HCT116 (cell line): ENCODE data around the gene EPHA6. TPM values are rescaled to one million over a fixed set of nuclear protein-coding genes. Genes with fewer than 3 reads are reported as not detected.

ENCODE experiments used
- ATAC-seq: fragments of 200-7000 bp; cut with Tn5 transposase; 2 replicates; pipeline ENCODE4 v1.9.1; 2020; ENCODE audit warnings: mild to moderate bottlenecking, moderate library complexity
- BruUV-seq: library from RNA; stranded (reverse); fragments of 400-500 nt; replicated peaks from 2 replicates; lab custom pipeline; 2021; lab: Mats Ljungman, UMichigan
- CTCF ChIA-PET: fragments of 300-600 bp; sonication (Branson Sonifier 250); formaldehyde crosslinking; loops from one replicate; lab custom pipeline; 2021; ENCODE audit warnings: antibody characterized with exemption; lab: Charles Lee
- POLR2A ChIA-PET: fragments of 300-600, 350-600 bp; sonication (Branson Sonifier 250); formaldehyde crosslinking; loops from one replicate; lab custom pipeline; 2021; ENCODE audit warnings: antibody characterized with exemption; lab: Charles Lee
- RAD21 ChIA-PET, 2 experiments: fragments of 300-600 bp; sonication (Branson Sonifier 250); formaldehyde crosslinking; loops; one replicate each; lab custom pipeline; 2023; ENCODE audit warnings: low total read pairs in 2 of 2; ENCODE audit not compliant: uncharacterized antibody in 2 of 2, unreplicated experiment in 2 of 2, low non-redundant PET in 1 of 2; lab: Charles Lee
- DNase-seq: peaks from one replicate; pipeline ENCODE4 v3.0.0-alpha.2; 2010; ENCODE audit warnings: low read depth, low spot score
- H2AFZ ChIP-seq: fragments of 200-600 bp; shearing (Covaris generic), sonication (generic); 2 replicates; pipeline ENCODE4 v1.6.1; 2017; ENCODE audit warnings: low read depth, mixed run types, mixed read lengths, antibody characterized with exemption, low read length; ENCODE audit not compliant: poor library complexity, severe bottlenecking
- H3K27ac ChIP-seq: 2 replicates; pipeline ENCODE4 v1.5.1; 2012; ENCODE audit warnings: low read depth, low read length
- H3K27me3 ChIP-seq: fragments of 200-600 bp; sonication (generic); 2 replicates; pipeline ENCODE4 v1.6.1; 2016; ENCODE audit warnings: mixed run types, low read length, mixed read lengths; ENCODE audit not compliant: insufficient read depth
- H3K36me3 ChIP-seq, 2 experiments: fragments of 200-500 bp in 1 of 2; fragments of 200-600 bp in 1 of 2; sonication (Bioruptor generic) in 1 of 2; sonication (generic) in 1 of 2; 2 replicates each; pipeline versions ENCODE4 v1.5.1 to v1.6.1; 2014 to 2016; ENCODE audit warnings: low read length in 2 of 2, inconsistent platforms in 1 of 2, mixed read lengths in 1 of 2, mixed run types in 1 of 2; ENCODE audit not compliant: insufficient read depth in 2 of 2, control insufficient read depth in 1 of 2
- H3K4me1 ChIP-seq, 2 experiments: fragments of 200-600 bp in 1 of 2; sonication (generic) in 1 of 2; 2 replicates each; pipeline versions ENCODE4 v1.5.1 to v1.6.1; 2012 to 2017; ENCODE audit warnings: low read length in 2 of 2, inconsistent platforms in 1 of 2, mild to moderate bottlenecking in 1 of 2, mixed read lengths in 1 of 2, mixed run types in 1 of 2, moderate library complexity in 1 of 2; ENCODE audit not compliant: insufficient read depth in 2 of 2, control insufficient read depth in 1 of 2
- H3K4me2 ChIP-seq: fragments of 200-600 bp; sonication (generic); 2 replicates; pipeline ENCODE4 v1.6.1; 2017; ENCODE audit warnings: mixed run types, low read length, mixed read lengths
- H3K4me3 ChIP-seq, 2 experiments: fragments of 200-600 bp in 1 of 2; sonication (generic) in 1 of 2; replicated peaks in 1 of 2; 2 replicates each; pipeline ENCODE4 v1.5.1; 2011 to 2016; ENCODE audit warnings: low read length in 2 of 2, control low read depth in 1 of 2, low read depth in 1 of 2, mild to moderate bottlenecking in 1 of 2, mixed read lengths in 1 of 2, mixed run types in 1 of 2
- H3K79me2 ChIP-seq: fragments of 200-600 bp; sonication (generic); 2 replicates; pipeline ENCODE4 v1.6.1; 2017; ENCODE audit warnings: mild to moderate bottlenecking, mixed run types, low read length, moderate library complexity, mixed read lengths; ENCODE audit not compliant: insufficient read depth
- H3K9ac ChIP-seq: fragments of 200-600 bp; sonication (generic); 2 replicates; pipeline ENCODE4 v1.6.1; 2016; ENCODE audit warnings: low read length, mixed read lengths
- H3K9me2 ChIP-seq: fragments of 200-600 bp; sonication (generic), shearing (Covaris generic); 2 replicates; pipeline ENCODE4 v1.6.1; 2017; ENCODE audit warnings: mixed run types, mild to moderate bottlenecking, moderate library complexity; ENCODE audit not compliant: insufficient read depth
- H3K9me3 ChIP-seq, 2 experiments: fragments of 200-500 bp in 1 of 2; fragments of 200-600 bp in 1 of 2; sonication (Bioruptor generic) in 1 of 2; sonication (generic) in 1 of 2; 2 replicates each; pipeline ENCODE4 v1.6.1; 2014 to 2017; ENCODE audit warnings: low read length in 2 of 2, mixed read lengths in 2 of 2, inconsistent platforms in 1 of 2, low read depth in 1 of 2, mild to moderate bottlenecking in 1 of 2, mixed run types in 1 of 2, moderate library complexity in 1 of 2; ENCODE audit not compliant: control insufficient read depth in 1 of 2, insufficient read depth in 1 of 2
- H4K20me1 ChIP-seq: fragments of 200-600 bp; sonication (generic), shearing (Covaris generic); 2 replicates; pipeline ENCODE4 v1.6.1; 2017; ENCODE audit warnings: mixed run types, mild to moderate bottlenecking, moderate library complexity; ENCODE audit not compliant: insufficient read depth
- CBX3 ChIP-seq: IDR thresholded peaks from 2 replicates; pipeline ENCODE4 v1.6.1; 2012; ENCODE audit warnings: low read depth
- CEBPB ChIP-seq: IDR thresholded peaks from 2 replicates; pipeline ENCODE4 v1.6.1; 2012; ENCODE audit warnings: low read depth
- CTCF ChIP-seq, 3 experiments: fragments of 200-600 bp in 1 of 3; sonication (generic) in 1 of 3; IDR thresholded peaks in 2 of 3; conservative IDR thresholded peaks in 1 of 3; 2 replicates each; pipeline ENCODE4 v1.5.1; 2012 to 2017; ENCODE audit warnings: low read depth in 2 of 3, low read length in 2 of 3, antibody characterized with exemption in 1 of 3, borderline replicate concordance in 1 of 3, control low read depth in 1 of 3, mild to moderate bottlenecking in 1 of 3, mixed read lengths in 1 of 3, mixed run types in 1 of 3, moderate library complexity in 1 of 3; ENCODE audit not compliant: insufficient read depth in 1 of 3
- EGR1 ChIP-seq: IDR thresholded peaks from 2 replicates; pipeline ENCODE4 v1.6.1; 2012; ENCODE audit warnings: low read depth
- ELF1 ChIP-seq: IDR thresholded peaks from 2 replicates; pipeline ENCODE4 v1.6.1; 2012; ENCODE audit warnings: low read depth, borderline replicate concordance
- EZH2 ChIP-seq: fragments of 200-600 bp; sonication (generic); IDR thresholded peaks from 2 replicates; pipeline ENCODE4 v1.6.1; 2017; ENCODE audit warnings: antibody characterized with exemption, mixed run types
- EZH2phosphoT487 ChIP-seq: fragments of 200-600 bp; IDR thresholded peaks from 2 replicates; pipeline ENCODE4 v1.6.1; 2018; ENCODE audit warnings: antibody characterized with exemption, borderline replicate concordance
- FOSL1 ChIP-seq: IDR thresholded peaks from 2 replicates; pipeline ENCODE4 v1.6.1; 2012; ENCODE audit warnings: low read depth
- MAX ChIP-seq: IDR thresholded peaks from 2 replicates; pipeline ENCODE4 v1.6.1; 2012
- POLR2AphosphoS5 ChIP-seq: IDR thresholded peaks from 2 replicates; pipeline ENCODE4 v1.6.1; 2011; ENCODE audit warnings: mild to moderate bottlenecking, low read depth, low read length, moderate library complexity
- RAD21 ChIP-seq: IDR thresholded peaks from 2 replicates; pipeline ENCODE4 v1.6.1; 2012; ENCODE audit warnings: low read depth, mild to moderate bottlenecking
- REST ChIP-seq: IDR thresholded peaks from 2 replicates; pipeline ENCODE4 v1.6.1; 2012; ENCODE audit warnings: low read depth
- SIN3A ChIP-seq: IDR thresholded peaks from 2 replicates; pipeline ENCODE4 v1.6.1; 2012; ENCODE audit warnings: low read depth
- SP1 ChIP-seq: IDR thresholded peaks from 2 replicates; pipeline ENCODE4 v1.6.1; 2012; ENCODE audit warnings: low read depth
- SRF ChIP-seq: IDR thresholded peaks from 2 replicates; pipeline ENCODE4 v1.6.1; 2012; ENCODE audit warnings: low read depth
- YY1 ChIP-seq: IDR thresholded peaks from 2 replicates; pipeline ENCODE4 v1.6.1; 2011; ENCODE audit warnings: low read length, low read depth, moderate library complexity, mild to moderate bottlenecking; ENCODE audit not compliant: insufficient replicate concordance; ENCODE audit errors: extremely low read depth
- ZFX ChIP-seq: fragments of 450-650 bp; IDR thresholded peaks from 2 replicates; pipeline ENCODE4 v1.6.1; 2017
- ZNF274 ChIP-seq: fragments of 200-500 bp; sonication (Bioruptor generic); IDR thresholded peaks from 2 replicates; pipeline ENCODE4 v1.6.1; 2014; ENCODE audit warnings: mild to moderate bottlenecking, low read depth, low read length, inconsistent platforms
- intact Hi-C: fragments of 100-400 bp; cut with micrococcal nuclease; formaldehyde crosslinking; loops from 2 replicates; pipeline ENCODE4 v1.10.0; 2022
- total RNA-seq: library from RNA; stranded (reverse); gene quantifications from one replicate; pipeline ENCODE4 v1.2.1, GENCODE V29; 2021; ENCODE audit not compliant: unreplicated experiment
- TF ChIP-seq, protein P1 (sequence below): IDR thresholded peaks from 2 replicates; pipeline ENCODE4 v1.6.1; 2012
- TF ChIP-seq, protein P2 (sequence below): IDR thresholded peaks from 2 replicates; pipeline ENCODE4 v1.6.1; 2011; ENCODE audit warnings: mild to moderate bottlenecking, low read length, moderate library complexity; ENCODE audit not compliant: insufficient replicate concordance; ENCODE audit errors: extremely low read depth

EPHA6 gene
- total RNA-seq, 1 experiment from 2014 or later = not detected

DNA sequence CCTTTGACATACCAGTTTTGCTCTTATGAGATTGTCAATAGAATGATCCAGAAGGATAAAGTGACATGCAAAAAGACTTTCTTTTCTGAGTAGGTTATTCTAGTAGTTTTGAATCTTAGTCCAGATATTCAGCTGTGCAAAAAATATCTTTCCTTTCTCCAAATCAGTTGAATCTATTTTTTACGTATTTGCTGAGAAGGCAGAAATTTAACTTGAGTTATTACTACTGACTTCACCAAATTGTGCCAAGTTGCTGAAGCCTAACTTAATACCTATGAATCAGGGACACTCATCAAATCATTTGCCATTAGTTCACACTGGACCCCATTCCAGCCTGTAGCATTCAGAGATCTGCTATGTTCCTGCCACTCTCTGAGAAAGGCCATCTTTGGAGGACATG lies 215.6 kb downstream of the EPHA6 start:
- no peaks in the 10 kb centered on the region for H3K4me1 ChIP-seq
- no peak overlapping the region for H3K4me3 ChIP-seq
- CTCF ChIA-PET = no interaction called here
- intact Hi-C loops = no loop called here
- H3K79me2 ChIP-seq = no peaks in the 10 kb centered on the region
- BruUV-seq = no TSS peak
- RAD21 ChIA-PET = no interaction called here
- no peak overlapping the region for H3K27ac ChIP-seq
- no peaks in the 10 kb centered on the region for H3K36me3 ChIP-seq
- H4K20me1 ChIP-seq = no peaks in the 10 kb centered on the region
- no peaks in the 10 kb centered on the region for H3K27me3 ChIP-seq
- TF ChIP-seq REST (no peak), ZNF274 (no peak), ZFX (no peak), CTCF (IDR thresholded peaks at IDR 0.05 in 2 of 3, conservative IDR thresholded peaks at IDR 0.05 in 1 of 3; ENCODE audit: borderline replicate concordance in 1 of 3, insufficient read depth in 1 of 3, low read depth in 2 of 3, low read length in 2 of 3) (no peak), FOSL1 (no peak), CEBPB (no peak), EZH2phosphoT487 (no peak), RAD21 (no peak), SIN3A (no peak), ELF1 (no peak), EZH2 (no peak), YY1 (no peak), SRF (no peak), CBX3 (no peak), SP1 (no peak), EGR1 (no peak), POLR2AphosphoS5 (no peak), MAX (no peak)
- TF ChIP-seq, protein P1, sequence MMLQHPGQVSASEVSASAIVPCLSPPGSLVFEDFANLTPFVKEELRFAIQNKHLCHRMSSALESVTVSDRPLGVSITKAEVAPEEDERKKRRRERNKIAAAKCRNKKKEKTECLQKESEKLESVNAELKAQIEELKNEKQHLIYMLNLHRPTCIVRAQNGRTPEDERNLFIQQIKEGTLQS = no peak
- TF ChIP-seq, protein P2, sequence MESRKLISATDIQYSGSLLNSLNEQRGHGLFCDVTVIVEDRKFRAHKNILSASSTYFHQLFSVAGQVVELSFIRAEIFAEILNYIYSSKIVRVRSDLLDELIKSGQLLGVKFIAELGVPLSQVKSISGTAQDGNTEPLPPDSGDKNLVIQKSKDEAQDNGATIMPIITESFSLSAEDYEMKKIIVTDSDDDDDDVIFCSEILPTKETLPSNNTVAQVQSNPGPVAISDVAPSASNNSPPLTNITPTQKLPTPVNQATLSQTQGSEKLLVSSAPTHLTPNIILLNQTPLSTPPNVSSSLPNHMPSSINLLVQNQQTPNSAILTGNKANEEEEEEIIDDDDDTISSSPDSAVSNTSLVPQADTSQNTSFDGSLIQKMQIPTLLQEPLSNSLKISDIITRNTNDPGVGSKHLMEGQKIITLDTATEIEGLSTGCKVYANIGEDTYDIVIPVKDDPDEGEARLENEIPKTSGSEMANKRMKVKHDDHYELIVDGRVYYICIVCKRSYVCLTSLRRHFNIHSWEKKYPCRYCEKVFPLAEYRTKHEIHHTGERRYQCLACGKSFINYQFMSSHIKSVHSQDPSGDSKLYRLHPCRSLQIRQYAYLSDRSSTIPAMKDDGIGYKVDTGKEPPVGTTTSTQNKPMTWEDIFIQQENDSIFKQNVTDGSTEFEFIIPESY = no peak
- DNase-seq (no peak), ATAC-seq (no peak)
- H2AFZ ChIP-seq = no peak overlapping the region
- POLR2A ChIA-PET = no interaction called here
- H3K9me2 ChIP-seq = no peaks in the 10 kb centered on the region
- peaks cover 0 to 25% of the 10 kb centered on the region in 2 experiments; a peak in 2 of 4 replicates for H3K9me3 ChIP-seq
- no peak overlapping the region for H3K9ac ChIP-seq
- no peak overlapping the region for H3K4me2 ChIP-seq
